ENCODE results near the gene RAP1GAP2.

- no peak for TF ChIP-seq L3MBTL2 (conservative IDR thresholded peaks at IDR 0.05)
- no peak for TF ChIP-seq SUZ12 (IDR thresholded peaks at IDR 0.05)
- no peak for TF ChIP-seq BHLHE40 (IDR thresholded peaks at IDR 0.05; ENCODE audit: borderline replicate concordance)
- no peak for TF ChIP-seq LEF1 (IDR thresholded peaks at IDR 0.05; ENCODE audit: borderline replicate concordance)
- TF ChIP-seq ARNT (IDR thresholded peaks at IDR 0.05), result no peak
- TF ChIP-seq NFRKB (IDR thresholded peaks at IDR 0.05), result no peak
Observed at GRCh38 chr17:2803971-2804370, 7.7 kb downstream of the RAP1GAP2 start.

Measured in HEK293T (cell line).